Measurements from ENCODE around the gene MDC1.

DNA sequence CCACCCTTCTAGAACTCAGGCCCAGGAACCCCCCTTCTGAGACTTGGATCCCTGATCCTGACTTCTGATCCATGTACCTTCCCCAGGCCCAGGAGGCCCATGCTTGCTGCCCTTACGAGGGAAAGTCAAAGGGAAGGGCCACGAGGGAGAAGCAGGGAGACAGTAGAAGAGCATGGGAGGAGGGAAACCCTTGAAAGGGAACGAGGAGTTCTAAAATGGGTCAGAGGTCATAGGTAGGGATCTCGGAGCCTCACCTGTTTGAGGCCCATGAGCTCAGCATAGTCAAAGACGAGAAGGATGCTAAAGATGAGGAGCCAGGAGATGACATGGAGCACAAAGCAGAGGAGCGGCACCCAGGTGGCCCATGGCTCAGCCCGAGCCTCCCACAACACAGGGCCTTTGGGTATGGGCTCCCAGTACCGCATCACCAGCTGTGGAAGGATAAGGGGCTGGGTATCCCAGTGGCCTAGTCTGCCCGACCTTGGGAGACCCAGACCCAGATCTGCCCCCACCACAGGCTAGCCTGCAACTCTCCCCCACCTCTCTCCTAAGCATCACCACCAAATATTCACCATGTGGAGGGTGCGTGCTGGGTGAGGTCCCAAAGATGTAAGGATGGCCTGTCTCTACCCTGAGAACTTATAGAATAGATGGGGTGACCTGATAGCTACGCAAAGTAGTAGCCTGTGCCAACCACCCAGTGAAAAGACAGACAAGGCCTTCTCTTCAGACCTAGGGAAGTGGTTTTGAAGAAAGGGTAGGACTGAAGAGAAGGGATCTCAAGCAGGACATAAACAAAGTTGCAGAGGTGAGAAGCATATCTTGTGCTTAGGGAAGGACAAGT, 27.8 kb downstream of the MDC1 start:
- TF ChIP-seq CTCF (IDR thresholded peaks at IDR 0.05) = no peak
- no peak for TF ChIP-seq ZFX (IDR thresholded peaks at IDR 0.05; ENCODE audit: borderline replicate concordance)
